Activated CD8-positive, alpha-beta memory T cell treated with anti-CD3 and anti-CD28 coated beads for 48 hours (primary cell): ENCODE measurements around the gene RGS7.

Experiments used
- DNase-seq, 3 experiments: peaks; one replicate each; pipeline ENCODE4 v3.0.0-alpha.2; 2020; ENCODE audit warnings: low read depth in 2 of 3, low spot score in 2 of 3

RGS7 gene

DNA sequence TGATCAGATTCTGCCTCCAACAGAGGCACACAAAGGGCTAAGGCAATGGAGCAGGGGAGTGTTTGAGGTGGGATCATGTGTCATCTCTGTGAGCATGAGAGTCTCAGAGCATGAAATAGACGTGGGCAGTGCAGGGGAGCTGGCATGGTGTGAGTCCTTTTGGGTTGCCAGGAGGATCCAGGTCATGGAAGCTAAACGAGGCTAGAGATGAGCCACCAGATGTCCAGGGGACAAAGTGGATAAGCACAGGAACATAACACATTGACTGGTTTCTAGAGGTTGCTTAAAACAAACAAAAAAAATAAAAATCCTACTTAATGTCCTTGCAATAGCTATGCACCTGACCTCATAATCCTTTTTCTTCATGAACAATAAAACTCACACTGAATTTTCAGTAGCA is 490.3 kb downstream of the RGS7 start:
- DNase-seq = no peak

DNA sequence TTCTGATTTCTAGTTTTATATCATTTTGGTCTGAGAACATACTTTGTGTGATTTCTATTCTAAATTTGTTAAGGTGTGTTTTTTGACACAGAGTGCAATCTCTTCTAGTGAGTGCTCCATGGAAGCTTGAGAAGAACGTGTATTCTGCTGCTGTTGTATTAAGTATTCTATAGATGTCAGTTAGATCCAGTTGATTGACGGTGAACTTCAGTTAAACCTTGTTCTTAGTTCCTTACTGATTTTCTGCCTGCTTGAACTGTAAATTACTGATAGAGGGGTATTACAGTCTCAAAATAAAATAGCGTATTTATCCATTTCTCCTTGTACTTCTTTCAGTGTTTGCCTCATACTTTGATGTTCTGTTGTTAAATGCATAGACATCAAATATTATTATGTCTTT is 497.0 kb downstream of the RGS7 start:
- no peak for DNase-seq

DNA sequence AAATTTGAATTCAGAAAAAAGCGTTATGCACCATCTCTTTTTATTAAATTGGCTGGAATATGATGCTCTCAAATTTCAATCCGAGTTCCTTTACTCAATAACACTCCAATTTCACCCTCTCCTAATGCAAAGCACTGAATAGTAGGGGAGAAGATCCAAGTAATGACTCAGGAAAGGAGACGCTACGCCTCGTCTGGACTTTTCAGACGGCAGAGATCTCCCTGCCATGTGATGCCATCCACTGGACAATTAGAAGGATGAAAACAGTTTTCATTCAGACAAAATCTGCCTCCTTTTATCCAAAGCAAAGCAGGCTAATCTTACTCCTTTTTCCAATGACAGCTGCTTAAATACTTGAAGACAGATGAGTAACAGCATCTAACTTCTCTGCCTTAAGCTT is 502.6 kb downstream of the RGS7 start:
- DNase-seq = no peak

DNA sequence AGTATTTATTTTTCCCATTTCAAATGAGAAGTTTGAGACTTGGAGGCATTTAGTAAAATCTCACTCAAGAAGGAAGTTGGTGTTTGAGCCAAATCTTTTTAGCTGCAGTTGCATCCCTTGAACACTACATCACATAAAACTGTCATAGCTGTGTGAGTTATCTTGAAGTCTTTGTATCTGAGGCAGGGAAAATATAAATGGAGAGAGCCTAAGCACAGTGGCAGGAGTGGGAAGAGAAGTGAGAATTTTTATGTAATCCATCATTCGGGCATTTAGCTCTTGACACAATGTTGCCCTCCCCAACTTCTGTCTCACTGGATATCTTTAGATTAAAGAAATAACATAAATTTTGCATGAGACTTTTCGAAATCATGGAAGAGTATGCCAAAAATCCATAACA is 509.7 kb downstream of the RGS7 start:
- no peak for DNase-seq

DNA sequence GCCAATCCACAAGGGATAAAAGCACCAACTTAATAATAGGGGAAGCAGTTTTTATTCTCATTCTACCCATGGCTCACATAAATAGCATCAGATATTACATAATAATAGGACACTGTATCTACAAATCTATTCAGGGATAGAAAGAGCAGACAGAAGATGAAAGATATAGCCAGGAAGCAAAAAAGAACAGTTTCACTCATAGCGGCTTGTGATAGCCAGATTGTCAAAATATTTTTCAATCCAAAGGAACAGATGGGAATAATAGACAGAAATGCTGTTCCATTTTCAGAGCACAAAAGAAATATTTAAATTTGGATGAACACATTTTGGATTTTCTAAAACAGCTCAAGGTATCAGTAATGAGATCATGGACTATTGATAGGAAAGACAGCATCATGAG is 512.5 kb downstream of the RGS7 start:
- no peak for DNase-seq

DNA sequence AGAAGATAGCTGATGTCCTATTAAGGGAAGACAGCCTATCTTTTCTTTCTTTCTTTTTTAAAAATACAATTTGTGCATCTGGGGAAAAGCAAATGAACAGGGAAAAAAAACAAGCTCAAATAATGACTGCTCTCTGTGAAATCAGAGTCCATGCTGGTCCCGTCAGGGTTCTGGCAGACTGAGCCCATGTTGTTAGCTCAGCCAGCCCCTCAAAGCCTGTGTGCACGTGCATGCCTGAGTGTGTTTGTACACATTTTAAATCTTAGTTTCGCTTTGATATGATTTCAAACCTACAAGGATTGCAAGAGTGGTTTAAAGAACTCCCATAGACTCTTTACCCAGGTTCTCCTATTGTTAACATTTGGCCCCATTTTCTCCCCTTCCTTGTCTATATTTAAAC is 513.2 kb downstream of the RGS7 start:
- no peak for DNase-seq

DNA sequence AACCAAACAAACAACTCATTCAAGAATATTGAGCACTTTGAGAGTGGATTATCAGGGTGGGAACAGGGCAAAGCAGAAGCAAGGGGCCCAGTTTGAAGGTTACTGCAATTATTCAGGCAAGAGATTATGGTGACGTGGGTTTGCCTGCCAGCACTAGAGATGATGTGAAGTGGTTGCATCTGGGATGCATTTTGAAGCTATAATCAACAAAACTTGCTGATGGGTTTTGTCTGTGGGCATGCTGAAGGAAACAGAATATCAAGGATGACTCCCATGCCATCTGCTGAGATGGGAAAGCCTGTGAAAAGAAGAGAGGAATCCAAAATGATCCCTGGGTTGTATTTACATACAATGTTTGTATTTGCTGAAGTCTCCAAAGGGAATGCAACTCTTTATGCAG is 520.7 kb downstream of the RGS7 start:
- DNase-seq = no peak

DNA sequence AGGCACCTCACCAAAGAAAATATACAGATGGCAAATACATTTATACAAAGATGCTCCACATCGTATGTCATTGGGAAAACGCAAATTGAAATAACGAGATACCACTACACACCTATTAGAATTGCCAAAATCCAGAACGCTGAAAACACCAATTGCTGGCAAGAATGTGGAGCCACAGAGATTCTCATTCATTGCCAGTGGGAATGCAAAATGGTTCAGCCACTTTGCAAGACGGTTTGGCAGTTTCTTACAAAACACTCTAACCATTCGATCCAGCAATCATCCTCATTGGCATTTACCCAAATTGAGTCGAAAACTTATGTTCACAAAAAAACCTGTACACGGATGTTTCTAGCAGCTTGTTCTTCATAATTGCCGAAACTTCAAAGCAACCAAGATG is 521.7 kb downstream of the RGS7 start:
- no peak for DNase-seq

DNA sequence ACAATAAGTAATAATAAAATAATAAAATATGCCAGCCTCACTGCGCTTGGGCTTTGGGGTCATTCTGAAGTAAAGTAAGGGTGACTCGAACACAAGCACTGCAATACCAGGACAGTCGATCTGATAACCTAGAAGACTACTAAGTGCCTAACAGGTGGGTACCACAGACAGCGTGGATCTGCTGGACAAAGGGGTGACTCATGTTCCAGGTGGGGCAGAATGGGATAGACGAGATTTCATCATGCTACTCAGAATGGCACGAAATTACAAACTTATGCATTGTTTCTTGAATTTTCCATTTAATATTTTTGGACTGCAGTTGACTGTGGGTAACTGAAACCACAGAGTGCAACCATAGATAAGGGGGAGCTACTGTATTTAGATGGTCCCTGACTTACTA is 523.9 kb downstream of the RGS7 start:
- no peak for DNase-seq

DNA sequence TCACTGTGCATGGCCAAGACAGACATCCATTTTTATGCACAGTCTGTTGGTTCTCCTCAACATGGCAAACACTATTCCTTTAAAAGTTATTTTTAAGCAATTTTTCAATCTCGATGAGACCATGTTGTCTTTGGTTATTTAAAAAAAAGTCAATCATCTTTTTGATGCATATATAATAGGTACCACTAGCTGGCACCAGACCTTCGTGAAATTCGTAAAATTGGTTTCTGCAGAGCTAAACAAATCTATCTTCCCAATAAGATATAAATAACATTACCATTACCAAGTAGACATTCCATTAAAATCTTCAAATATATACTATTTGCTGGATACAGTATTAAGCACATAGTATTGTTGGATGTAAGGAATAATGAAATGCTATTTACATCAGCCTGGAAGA is 525.1 kb downstream of the RGS7 start:
- DNase-seq = no peak

DNA sequence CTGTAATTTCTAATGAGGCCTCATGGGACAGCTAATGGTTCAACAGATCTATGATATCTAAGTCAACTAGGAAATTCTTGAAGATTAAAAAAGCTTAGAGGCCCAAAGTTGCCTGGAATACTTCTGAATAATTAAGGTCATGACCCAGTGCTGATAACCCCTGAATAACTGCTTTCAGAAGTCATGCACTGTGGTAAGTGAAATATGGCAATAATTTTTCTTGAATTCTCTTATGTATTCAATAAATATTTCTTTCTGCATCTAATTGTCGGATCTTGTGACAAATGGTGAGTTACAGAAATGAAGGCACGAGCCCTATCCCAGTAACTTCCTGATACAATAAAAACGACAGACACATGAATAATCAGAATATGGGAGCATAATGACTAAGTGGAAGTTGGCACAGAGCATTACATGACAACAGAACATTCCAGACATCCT is 525.8 kb downstream of the RGS7 start:
- DNase-seq = no peak

DNA sequence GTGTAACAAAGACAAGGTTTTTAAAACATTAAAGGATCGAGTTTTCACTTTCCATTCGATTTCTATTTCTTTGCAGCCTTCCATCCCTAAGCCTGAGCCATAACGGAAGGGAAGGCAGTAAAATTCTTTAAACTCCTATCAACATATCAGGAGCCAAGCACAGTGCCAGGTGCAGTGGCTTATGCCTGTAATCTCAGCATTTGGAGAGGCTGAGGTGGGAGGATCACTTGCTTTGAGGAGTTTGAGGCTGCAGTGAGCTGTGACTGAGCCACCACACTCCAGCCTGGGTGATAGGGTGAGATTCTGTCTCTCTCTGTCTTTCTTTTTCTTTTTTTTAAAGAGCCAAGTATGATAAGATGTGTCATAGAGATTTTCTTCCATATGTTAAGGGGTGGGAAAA is 527.5 kb downstream of the RGS7 start:
- DNase-seq = no peak

DNA sequence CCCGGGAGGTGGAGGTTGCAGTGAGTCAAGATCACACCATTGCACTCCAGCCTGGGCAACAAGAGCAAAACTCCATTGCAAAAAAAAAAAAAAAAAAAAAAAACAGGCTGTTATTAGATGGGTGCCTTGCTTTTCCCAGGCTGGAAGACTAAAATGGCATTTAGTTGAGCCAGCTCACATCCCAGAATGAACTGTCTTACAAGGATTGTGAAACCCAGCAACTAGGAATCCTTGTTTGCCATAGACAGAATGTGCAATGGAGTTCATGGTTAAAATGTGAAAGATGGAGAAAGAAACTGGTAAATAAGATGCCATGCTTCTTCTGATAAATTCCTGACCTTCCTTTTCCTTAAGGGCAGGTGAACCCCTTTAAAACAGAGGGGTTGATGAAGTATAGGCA is 529.2 kb downstream of the RGS7 start:
- no peak for DNase-seq

DNA sequence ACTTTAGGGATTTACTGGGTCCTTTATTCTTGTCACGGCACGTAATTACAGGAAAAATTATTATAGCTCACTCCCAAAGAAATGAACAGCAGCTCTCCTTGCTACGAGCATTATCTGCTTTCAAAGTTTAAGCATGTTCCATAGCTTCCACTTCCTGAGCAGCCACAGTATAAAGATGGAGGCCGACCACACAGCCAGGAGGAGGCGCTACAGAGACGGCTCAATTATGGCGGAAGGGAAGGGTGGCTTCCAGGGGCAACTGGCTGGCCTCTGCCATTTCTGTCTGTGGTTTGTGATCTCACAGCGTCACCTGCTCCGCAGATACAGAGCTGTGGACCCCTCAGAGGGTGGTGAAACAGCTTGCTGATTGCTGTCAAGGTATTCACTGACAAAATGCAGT is 532.8 kb downstream of the RGS7 start:
- no peak for DNase-seq

DNA sequence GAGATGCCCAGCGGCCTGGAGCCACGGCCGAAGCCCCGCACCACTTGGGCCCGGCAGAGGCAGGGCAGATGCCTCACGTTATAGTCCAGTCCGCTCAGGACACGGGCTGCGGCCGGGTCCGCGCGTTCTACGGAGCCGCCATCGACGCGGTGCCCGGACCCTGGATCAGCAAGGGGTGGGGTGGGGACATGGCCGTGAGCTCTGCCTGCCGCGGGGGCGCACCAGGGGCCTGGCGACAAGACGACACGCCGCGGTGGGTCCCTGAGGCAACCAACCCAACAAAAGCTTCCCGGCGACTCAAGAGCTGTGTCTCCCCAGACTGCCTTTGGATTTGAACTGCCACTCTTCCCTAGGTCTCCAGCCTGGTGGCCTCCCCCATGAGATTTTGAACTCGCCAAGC is 533.6 kb downstream of the RGS7 start:
- DNase-seq = no peak

DNA sequence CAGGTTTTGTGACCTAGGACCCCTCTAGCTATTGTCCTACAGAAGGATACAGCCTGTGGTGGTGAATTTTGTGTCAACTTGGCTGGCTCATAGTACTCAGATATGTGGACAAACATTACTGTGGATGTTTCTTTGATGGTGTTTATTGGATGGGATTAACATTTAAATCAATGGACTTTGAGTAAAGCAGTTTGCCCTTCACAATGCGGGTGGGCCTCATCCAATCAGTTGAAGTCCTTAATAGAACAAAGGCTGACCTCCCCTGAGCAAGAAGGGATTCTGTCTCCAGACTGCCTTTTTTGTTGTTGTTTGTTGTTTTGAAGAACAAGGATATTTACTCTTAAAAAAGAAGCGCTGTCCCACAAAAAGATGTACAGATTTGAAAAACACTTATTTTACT is 535.1 kb downstream of the RGS7 start:
- DNase-seq = no peak

DNA sequence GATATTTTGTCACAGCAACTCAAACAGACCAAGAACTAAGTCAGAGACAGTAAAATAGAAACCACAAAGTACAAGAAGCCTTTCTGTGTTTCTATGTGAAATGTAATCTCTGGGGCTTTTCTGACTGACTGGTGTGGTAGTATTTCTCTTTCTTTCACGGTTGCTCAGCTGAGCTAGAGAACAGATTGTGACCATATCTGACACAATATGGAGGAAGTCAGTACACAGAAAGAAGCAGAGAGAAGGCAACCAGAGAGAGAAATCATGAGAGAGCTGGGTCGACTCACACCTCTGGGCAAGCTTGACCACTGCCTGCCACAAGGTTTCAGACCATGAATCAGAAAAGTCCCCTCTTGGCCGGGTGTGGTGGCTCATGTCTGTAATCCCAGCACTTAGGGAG is 536.2 kb downstream of the RGS7 start:
- DNase-seq = no peak

DNA sequence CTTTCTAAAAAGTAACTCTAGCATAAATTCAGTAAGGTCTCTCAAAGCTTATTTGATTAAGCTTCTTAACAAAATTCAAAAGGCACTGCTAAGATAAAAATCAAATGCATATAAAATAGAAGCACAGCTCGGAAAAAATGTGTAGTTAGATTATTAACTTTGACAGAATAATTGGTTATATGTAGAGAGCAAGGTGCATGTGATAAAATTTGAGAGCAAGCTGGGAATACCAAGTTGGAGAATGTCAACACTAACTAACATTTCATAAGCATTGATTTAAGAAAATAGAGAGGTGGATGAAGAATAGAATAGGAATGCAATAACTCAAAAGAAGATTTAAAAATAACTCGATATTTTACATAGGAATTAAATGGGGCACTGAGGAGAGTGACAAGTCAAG is 540.5 kb downstream of the RGS7 start:
- no peak for DNase-seq

DNA sequence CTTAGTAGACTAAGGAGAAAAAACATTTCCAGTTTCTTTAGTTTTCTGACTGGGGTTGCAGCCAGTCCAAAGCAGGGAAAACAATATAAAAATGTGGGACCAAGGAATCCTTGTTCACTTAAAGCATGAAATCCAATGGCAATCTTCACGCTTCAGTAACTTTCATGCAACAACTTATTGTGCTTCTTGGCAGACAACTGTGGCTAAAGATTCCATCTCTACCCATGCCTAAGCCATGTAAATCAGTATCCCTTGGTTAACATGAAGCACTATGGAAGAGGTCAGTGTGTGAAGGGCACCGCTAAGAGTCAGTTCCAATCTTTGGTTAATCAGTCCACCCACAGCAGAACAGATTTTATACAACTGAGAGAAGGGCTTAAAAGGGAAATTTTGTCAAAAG is 543.3 kb downstream of the RGS7 start:
- DNase-seq = no peak

DNA sequence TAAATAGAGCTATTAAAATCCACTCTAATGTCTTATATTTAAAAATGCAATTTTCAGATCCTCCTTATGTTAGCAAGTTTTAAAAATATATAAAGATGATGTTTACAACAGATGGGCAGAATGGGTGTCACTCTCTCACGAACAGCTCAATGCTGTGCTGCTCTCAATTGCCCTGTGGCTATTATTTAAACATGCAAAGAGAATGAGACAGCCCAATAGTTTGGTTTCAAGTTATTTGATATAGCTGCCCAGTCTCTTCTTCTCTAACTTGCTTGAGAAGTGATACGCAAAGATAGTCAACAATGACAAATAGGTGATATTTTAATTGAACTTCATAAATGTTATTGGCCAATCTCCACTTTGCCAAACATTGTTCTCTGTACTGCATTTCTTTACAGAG is 545.7 kb downstream of the RGS7 start:
- no peak for DNase-seq

DNA sequence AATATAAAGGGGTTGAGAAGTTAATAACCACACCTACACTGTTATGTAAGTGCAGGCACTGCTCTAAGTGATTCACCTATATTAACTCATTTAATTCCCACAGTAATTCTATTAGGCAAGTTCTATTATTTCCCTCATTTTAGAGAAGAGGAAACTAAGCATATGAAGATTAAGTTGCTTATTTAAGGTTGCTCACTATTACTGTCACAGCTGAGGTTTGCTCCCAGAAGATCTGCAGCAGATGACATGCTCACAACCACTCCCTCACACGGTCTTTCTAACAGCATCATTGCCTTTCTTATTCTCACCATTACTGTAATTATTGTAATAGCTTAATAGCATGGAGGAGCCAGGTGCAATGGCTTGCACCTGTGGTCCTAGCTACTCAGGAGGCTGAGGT is 548.6 kb downstream of the RGS7 start:
- no peak for DNase-seq

DNA sequence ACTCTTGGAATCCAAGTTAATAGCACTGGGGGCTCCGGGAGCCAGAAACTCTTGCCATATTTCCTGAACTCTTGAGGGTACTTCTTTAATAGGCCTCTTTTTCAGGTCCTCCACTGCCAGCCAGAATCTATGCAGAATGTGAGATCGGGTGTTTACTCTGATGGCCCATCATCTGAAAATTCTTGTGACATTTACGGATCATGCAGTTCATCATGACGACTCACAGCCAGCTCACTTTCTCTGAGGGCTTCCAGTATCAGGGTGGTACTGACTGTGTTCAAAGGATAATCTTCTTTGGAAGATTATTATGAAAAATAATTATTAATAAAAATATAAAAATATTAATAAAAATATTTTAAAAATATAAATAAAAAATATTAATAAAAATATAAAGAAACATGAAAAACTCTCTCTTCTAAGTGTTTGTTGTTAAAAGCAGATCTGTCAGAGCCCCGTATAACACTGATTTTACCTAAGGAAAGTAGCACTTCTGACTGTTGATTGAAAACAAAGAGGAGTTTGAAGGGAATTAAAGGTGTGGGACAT is 550.7 kb downstream of the RGS7 start:
- no peak for DNase-seq

DNA sequence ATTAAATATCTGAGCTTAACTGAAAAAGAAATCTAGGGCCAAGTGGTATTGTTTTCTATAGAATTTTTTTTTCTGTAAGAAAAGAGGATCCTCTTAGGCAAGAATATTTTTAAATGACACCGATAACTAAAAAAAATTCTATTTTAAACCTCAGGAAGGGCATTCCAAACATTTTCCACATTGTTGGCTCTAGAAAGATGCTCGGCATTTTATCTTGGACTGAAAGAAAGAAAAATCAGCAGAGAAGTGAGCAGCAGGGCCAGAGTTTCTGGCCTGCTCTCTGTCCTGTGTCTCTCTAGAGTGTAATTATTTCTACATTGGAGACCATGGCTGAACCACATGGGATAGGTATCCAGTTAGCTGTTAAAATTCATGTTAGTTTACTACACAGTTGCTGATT is 552.5 kb downstream of the RGS7 start:
- no peak for DNase-seq

DNA sequence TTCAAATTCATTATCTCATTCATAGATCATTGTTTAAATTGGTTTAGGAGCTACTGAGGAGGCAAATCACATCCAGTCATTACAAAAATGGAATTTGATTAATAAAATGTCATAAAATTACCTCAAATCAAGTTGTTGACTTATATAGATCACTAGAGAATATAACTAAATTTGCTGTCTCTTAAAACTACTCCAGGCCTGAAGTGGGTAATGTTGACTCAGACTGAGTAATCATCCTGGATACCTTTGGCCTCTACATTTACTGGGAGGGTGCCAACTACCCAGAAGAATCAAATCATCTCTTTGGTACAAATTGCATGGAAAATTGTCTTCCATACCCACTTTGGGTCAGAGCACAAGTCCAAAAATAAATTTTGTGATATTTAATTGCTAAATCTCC is 553.9 kb downstream of the RGS7 start:
- no peak for DNase-seq
